Central memory CD8-positive, alpha-beta T cell (primary cell): Measurements from ENCODE around the gene TMEM8B.
"Not testable (repeated sequence)": the region's sequence is repeated elsewhere in the genome, so short reads cannot be mapped to it uniquely, and the experiment has no call there.

Experiments
- ATAC-seq: fragments of 150-1000 bp; cut with Tn5 transposase; replicated peaks from 2 replicates; pipeline ENCODE4 v1.10.0; 2022; ENCODE audit warnings: mild to moderate bottlenecking, moderate FRiP score, moderate number of reproducible peaks; ENCODE audit not compliant: poor library complexity, severe bottlenecking; ENCODE audit errors: extremely low read depth
- DNase-seq, 2 donors: peaks; one replicate each; pipeline ENCODE4 v3.0.0; 2021; ENCODE audit warnings: low spot score in 2 of 2
- H3K27ac Mint-ChIP-seq: one replicate; pipeline ENCODE4 v1.8.0; 2022; ENCODE audit warnings: low read depth, mild to moderate bottlenecking, moderate library complexity, mixed read lengths
- H3K27me3 Mint-ChIP-seq: one replicate; pipeline ENCODE4 v1.8.0; 2022; ENCODE audit warnings: mixed read lengths
- H3K36me3 Mint-ChIP-seq: one replicate; pipeline ENCODE4 v1.8.0; 2022; ENCODE audit warnings: mild to moderate bottlenecking, moderate library complexity, mixed read lengths; ENCODE audit not compliant: insufficient read depth
- H3K4me1 Mint-ChIP-seq: one replicate; pipeline ENCODE4 v1.8.0; 2022; ENCODE audit warnings: mixed read lengths
- H3K4me3 Mint-ChIP-seq: one replicate; pipeline ENCODE4 v1.8.0; 2022; ENCODE audit warnings: mild to moderate bottlenecking, moderate library complexity, mixed read lengths
- H3K9me3 Mint-ChIP-seq: one replicate; pipeline ENCODE4 v1.8.0; 2022; ENCODE audit warnings: mixed read lengths

The TMEM8B gene

DNA sequence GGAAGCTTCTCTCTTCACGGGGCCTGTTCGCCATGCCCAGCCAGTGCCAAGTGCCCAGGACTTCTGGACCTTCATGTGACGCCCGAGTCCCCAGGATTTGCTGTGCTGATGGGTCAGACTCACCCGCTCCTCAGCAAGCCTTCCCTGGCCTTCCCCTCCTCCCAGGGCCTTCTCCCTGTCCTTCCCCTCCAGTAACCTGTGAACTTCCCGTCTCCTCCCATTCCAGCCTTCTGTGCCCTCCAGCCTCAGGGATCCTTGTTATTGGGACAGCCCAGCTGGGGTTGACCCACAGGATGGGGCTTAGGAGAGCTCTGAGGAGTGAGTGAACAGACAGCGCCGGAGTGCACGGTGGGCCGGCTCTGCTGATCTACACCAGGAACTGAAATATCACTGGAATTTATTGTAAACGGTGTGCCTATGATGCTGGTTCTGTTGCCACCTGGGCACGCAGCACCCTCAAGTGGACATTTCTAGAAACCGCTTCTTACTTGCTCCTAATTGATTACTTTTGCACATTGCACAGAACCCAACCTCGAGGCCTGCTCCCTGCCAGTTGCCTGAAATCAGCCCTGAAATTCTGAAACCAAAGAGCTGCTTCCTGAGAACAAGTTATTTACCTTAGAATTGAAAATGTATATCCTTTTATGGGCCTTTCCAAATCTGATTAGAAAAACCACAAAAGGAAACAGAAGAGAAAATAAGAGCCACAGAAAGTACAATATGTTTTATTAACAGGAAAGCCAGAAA is 81.8 kb downstream of the TMEM8B start:
- H3K9me3 Mint-ChIP-seq, result no peaks in the 10 kb centered on the region
- H3K27me3 Mint-ChIP-seq, result no peaks in the 10 kb centered on the region
- H3K4me3 Mint-ChIP-seq, result peak overlapping the region; percentile 46
- peak overlapping the region; percentile 62 for H3K27ac Mint-ChIP-seq
- ATAC-seq (no peak), DNase-seq (no peak)
- H3K4me1 Mint-ChIP-seq, result peaks cover 6% of the 10 kb centered on the region
- no peaks in the 10 kb centered on the region for H3K36me3 Mint-ChIP-seq

GRCh38 chr9:35911690-35912089 is 82.7 kb downstream of the TMEM8B start:
- H3K4me1 Mint-ChIP-seq, result peaks cover 6% of the 10 kb centered on the region
- no peak for ATAC-seq
- H3K27ac Mint-ChIP-seq, result no peak overlapping the region
- H3K4me3 Mint-ChIP-seq, result no peak overlapping the region
- no peaks in the 10 kb centered on the region for H3K9me3 Mint-ChIP-seq
- no peaks in the 10 kb centered on the region for H3K36me3 Mint-ChIP-seq
- DNase-seq, result no peak
- no peaks in the 10 kb centered on the region for H3K27me3 Mint-ChIP-seq

- peaks cover 6% of the 10 kb centered on the region for H3K4me1 Mint-ChIP-seq
- no peak overlapping the region for H3K27ac Mint-ChIP-seq
- no peak overlapping the region for H3K4me3 Mint-ChIP-seq
- ATAC-seq, result no peak
- H3K27me3 Mint-ChIP-seq, result no peaks in the 10 kb centered on the region
- H3K36me3 Mint-ChIP-seq, result no peaks in the 10 kb centered on the region
- DNase-seq, result no peak
- no peaks in the 10 kb centered on the region for H3K9me3 Mint-ChIP-seq
These were observed 83.9 kb downstream of the TMEM8B start for GRCh38 chr9:35912791-35913400.

- not testable (repeated sequence) for ATAC-seq, H3K27ac Mint-ChIP-seq, H3K36me3 Mint-ChIP-seq
These were observed 84.4 kb downstream of the TMEM8B start for GRCh38 chr9:35913429-35913828.

DNA sequence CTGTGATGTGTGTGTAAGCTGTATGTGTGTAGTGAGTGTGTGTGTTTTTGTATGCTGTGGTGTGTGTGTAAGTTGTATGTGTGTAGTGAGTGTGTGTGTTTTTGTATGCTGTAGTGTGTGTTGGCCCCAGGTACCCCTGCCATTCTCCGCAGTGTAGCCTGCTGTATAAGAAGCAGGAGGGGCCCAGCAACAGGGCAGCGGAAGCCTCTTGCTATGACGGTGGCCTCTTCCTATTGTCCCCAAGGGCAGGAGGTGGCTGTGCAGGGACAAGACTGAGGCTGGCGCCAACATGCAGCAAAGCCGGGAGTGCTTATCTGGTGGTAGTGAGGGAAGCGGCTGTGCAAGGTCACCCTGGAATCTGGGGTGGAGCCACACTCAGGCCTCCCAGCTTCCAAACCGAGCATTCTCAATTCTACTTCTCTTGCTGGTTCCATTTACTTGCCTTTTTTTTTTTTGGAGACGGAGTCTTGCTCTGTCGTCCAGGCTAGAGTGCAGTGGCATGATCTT is 85.3 kb downstream of the TMEM8B start:
- Mint-ChIP-seq H3K27me3 (no peaks in the 10 kb centered on the region), H3K27ac (no peak overlapping the region), H3K9me3 (no peaks in the 10 kb centered on the region), H3K4me1 (peaks cover 6% of the 10 kb centered on the region), H3K4me3 (no peak overlapping the region), H3K36me3 (no peaks in the 10 kb centered on the region)
- no peak for ATAC-seq
- no peak for DNase-seq

More at GRCh38 chr9:35913429-35913828, 84.4 kb downstream of the TMEM8B start:
- H3K9me3 Mint-ChIP-seq, H3K27me3 Mint-ChIP-seq, H3K4me3 Mint-ChIP-seq, H3K4me1 Mint-ChIP-seq, DNase-seq: not testable (repeated sequence)
